CD1c-positive myeloid dendritic cell (primary cell): ENCODE measurements around the gene FCAMR.
A peak's percentile ranks its signal among the peaks of the same experiment; 100 is the strongest.

Source experiments
- DNase-seq: peaks from one replicate; pipeline ENCODE4 v3.0.0-alpha.2; 2016; ENCODE audit errors: extremely low spot score

The FCAMR gene

DNA sequence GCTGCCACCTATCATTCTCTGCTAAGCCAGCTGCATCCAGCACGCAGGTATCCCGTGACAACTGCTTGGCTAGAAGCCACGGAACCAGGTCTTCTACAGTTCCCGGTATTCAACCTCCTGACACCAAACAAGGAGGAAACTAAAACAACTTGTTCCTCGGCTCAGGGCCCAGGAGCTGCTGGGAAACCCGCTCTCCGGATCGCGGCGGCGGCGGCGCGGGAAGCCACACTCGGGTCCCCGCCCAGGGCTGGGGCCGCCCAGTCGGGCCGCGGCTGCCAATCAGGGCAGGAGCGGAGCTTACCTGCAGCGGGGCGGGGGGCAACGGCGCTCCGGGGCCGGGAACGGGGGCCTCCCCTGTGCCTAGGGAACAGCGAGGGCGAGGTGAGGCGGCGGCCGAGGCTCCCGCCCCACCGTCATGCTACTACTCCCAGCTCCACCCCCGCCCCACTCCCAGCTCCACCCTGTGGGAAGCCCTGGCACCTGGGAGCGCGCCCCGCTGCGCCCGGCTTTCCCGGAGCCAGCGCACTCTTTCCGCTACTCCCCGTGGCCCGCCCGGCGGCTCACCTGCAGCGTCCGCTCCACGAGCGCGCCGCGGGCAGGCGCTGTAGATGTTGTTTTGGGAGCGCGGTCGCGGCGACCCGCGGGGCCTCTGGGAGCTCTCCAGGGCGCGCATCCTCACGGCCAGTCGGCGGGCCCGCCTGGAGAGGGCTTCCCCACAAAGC is 60.9 kb downstream of the FCAMR start:
- DNase-seq: peak; percentile 34

- DNase-seq: no peak
Measured at GRCh38 chr1:206908038-206908437, 62.2 kb downstream of the FCAMR start.
